Measurements from ENCODE around the gene CHRM5. TPM values are rescaled to one million over a fixed set of nuclear protein-coding genes. Genes with fewer than 3 reads are reported as not detected.

Gene CHRM5
- total RNA-seq, 2 experiments from 2014 or later, result not detected

DNA sequence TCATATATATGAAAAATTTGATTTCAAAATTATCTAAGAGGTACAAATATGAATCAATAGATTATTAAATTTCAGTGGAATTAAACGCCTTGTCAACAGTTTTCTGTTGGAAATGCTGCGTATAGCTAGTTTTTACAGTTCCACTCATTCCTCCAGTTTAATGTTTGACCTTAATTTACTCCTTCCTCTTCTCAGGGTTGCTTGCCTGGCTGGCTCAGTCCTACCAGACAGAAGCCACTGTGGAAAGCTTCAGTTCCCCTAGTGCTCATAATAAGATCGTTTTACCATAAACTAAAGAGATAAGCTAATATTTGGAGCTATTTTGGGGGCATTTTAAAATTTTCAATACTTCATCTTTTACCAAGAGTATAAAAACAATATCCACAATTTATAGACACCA, 110.6 kb downstream of the CHRM5 start:
- intact Hi-C loops (cut with micrococcal nuclease), result no loop called here
- no peaks in the 10 kb centered on the region for H3K27me3 Mint-ChIP-seq (ENCODE audit: low read depth)
- no peaks in the 10 kb centered on the region for H3K9me3 Mint-ChIP-seq
- no peak overlapping the region for H3K27ac Mint-ChIP-seq
- CTCF ChIA-PET, result interaction anchor here (0.7 to 0.9 kb wide), 2 partner anchors 16 to 27 kb away, joined by 3 read pairs; no protein-coding TSS in a partner anchor
- no peak for DNase-seq
- no peaks in the 10 kb centered on the region for H3K4me1 Mint-ChIP-seq (ENCODE audit: low read depth)
- H3K4me3 Mint-ChIP-seq, result no peak overlapping the region
- peaks cover 4% of the 10 kb centered on the region for H3K36me3 Mint-ChIP-seq (ENCODE audit: low read depth)

DNA sequence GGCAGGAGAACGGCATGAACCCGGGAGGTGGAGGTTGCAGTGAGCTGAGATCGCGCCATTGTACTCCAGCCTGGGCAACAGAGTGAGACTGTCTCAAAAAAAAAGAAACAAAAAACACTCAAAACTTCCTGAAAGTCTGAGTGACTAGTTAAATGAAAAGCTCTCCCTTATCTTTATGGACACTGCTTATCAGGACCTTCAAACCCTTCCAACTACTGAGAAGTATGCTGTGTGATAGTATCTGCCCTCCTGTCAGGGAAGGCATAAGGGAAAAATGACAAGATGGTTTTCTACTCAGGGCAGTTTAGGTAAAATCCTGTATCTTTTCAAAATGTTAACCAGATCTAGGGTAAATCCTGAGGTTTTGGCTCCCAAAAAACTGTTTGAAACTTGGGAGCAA, 111.6 kb downstream of the CHRM5 start:
- Mint-ChIP-seq H3K27me3 (ENCODE audit: low read depth) (no peaks in the 10 kb centered on the region), H3K27ac (no peak overlapping the region), H3K4me1 (ENCODE audit: low read depth) (no peaks in the 10 kb centered on the region), H3K4me3 (no peak overlapping the region), H3K9me3 (no peaks in the 10 kb centered on the region), H3K36me3 (ENCODE audit: low read depth) (peaks cover 4% of the 10 kb centered on the region)
- DNase-seq, result no peak
- intact Hi-C loops (cut with micrococcal nuclease), result no loop called here
- CTCF ChIA-PET, result no interaction called here

DNA sequence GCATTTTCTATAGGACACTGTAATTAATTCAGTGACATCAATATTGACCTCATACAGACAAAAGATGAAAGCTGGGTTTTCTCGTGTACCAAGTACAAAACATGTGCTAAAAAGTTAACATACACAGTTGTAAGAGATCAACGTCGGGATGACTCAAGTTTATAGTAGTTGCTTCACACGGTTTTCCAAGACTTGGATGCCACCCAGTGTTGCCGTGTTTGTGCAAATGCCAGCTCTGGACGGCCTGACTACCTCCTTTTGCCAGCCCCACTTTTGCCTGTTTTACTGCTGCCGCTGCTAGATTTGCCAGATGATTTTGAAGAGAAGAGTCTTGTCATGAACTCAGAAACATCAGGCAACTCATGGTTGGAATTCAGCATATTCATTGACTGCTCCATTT, 115.8 kb downstream of the CHRM5 start:
- H3K27ac Mint-ChIP-seq, result no peak overlapping the region
- no peaks in the 10 kb centered on the region for H3K27me3 Mint-ChIP-seq (ENCODE audit: low read depth)
- H3K4me1 Mint-ChIP-seq (ENCODE audit: low read depth), result no peaks in the 10 kb centered on the region
- CTCF ChIA-PET, result no interaction called here
- peaks cover 14% of the 10 kb centered on the region for H3K36me3 Mint-ChIP-seq (ENCODE audit: low read depth)
- intact Hi-C loops (cut with micrococcal nuclease), result no loop called here
- H3K4me3 Mint-ChIP-seq, result no peak overlapping the region
- H3K9me3 Mint-ChIP-seq, result no peaks in the 10 kb centered on the region
- DNase-seq, result no peak

DNA sequence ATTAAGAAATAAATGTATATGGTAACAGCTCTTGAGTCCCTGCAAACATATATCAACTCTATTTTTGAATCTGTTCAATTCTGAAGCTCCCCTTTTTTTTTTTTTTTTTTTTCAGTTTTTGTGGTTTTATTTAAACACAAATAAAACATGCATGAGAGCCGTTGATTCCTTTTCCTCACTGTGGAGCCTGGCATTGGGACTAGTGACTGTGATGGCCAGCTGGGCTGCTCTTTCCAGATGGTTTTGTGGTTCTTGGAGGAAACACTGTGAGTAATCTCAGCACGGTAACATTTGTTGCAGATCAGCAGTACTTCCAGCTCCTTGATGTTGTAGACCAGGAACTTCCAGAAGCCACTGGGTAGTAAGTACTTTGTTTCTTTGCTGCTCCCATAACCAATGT, 117.4 kb downstream of the CHRM5 start:
- CTCF ChIA-PET, result interaction anchor here (0.5 to 0.6 kb wide), 4 partner anchors 11 to 501 kb away, joined by 3 to 4 read pairs (median 4); no protein-coding TSS in a partner anchor
- no peak for DNase-seq
- H3K9me3 Mint-ChIP-seq, result no peaks in the 10 kb centered on the region
- no peak overlapping the region for H3K27ac Mint-ChIP-seq
- H3K36me3 Mint-ChIP-seq (ENCODE audit: low read depth), result peaks cover 14% of the 10 kb centered on the region
- no peak overlapping the region for H3K4me3 Mint-ChIP-seq
- intact Hi-C loops (cut with micrococcal nuclease), result no loop called here
- H3K27me3 Mint-ChIP-seq (ENCODE audit: low read depth), result no peaks in the 10 kb centered on the region
- no peaks in the 10 kb centered on the region for H3K4me1 Mint-ChIP-seq (ENCODE audit: low read depth)

DNA sequence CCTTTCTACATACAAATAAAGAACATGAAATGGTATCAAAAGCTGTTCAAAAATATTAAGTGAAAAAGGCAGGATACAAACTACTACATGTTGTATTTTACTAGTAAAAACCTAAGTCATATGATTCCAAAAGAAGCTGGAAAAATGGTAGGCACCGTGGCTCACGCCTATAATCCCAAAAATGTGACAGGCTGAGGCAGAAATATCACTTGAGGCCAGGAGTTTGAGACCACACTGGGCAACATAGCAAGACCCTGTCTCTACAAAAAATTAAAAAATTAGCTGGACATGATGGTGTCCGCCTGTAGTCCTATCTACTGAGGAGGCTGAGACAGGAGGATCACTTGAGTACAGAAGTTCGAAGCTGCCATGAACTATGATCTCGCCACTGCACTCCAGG, 131.6 kb downstream of the CHRM5 start:
- peak overlapping the region; percentile 38 for H3K4me3 Mint-ChIP-seq
- peaks cover 15% of the 10 kb centered on the region for H3K9me3 Mint-ChIP-seq
- CTCF ChIA-PET, result interaction anchor here (0.9 to 1.0 kb wide), 2 partner anchors 10 to 126 kb away, joined by 3 to 6 read pairs; no protein-coding TSS in a partner anchor
- H3K27ac Mint-ChIP-seq, result no peak overlapping the region
- peaks cover 28% of the 10 kb centered on the region for H3K4me1 Mint-ChIP-seq (ENCODE audit: low read depth)
- intact Hi-C loops (cut with micrococcal nuclease), result loop anchor here (5.0 to 10.0 kb wide), 3 partner anchors 867 to 1485 kb away; partner anchors contain the start of genes AQR, ARHGAP11A and DPH6
- no peaks in the 10 kb centered on the region for H3K27me3 Mint-ChIP-seq (ENCODE audit: low read depth)
- H3K36me3 Mint-ChIP-seq (ENCODE audit: low read depth), result peaks cover 29% of the 10 kb centered on the region
- no peak for DNase-seq

DNA sequence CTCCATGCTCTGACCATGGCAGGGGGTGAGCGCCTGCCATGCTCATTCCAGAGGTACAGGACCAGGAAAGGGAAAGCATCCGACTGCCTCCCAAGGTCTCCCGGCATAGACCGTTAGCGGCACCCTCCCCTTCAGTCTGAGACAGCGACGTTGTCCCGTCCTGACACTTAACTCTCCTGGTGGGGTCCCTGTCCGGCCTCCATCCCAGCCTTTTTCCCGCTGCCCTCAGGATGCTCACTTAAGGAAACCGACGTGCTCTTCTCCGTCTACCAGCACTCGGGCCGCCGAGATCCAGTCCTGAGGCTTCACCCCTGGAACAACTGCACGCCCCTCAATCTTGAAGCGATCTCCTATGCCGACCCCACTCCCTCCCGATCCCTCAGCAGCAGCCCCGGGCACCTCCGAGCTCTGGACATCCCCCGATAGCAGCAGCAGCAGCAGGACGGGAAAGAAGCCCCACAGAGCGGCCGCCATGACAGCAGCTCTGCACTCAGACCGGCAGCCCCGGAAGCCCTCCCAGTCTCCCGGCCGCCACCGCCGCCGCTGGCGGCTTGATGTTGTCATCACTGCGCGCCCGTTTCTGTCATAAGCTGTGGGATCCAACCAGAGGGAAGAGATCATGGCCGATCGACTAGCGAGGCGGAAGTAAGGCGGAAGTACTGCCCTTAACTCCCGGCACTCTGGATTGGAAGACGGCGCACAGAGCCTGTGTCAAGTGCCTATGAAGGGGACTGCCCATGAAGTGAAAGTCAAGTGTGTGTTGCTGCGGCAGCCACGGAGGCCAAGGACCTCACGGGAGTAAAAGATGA, 133.3 kb downstream of the CHRM5 start, which contains the start of the genes EMC7 and PGBD4:
Gene EMC7, minus strand, starts transcription at position 497 of the 809 bp plus-strand sequence. Its CDS starts 23 bp downstream, at position 474.
Gene PGBD4, plus strand, starts transcription at position 718 of the 809 bp plus-strand sequence. CDS start 449 bp downstream, outside the sequence.
- CTCF ChIA-PET, result interaction anchor here (0.6 to 1.8 kb wide), 5 partner anchors 9 to 664 kb away, joined by 3 to 4 read pairs (median 3); partner anchors contain the start of gene KATNBL1
- peak; percentile 100 for DNase-seq
- Mint-ChIP-seq H3K27me3 (ENCODE audit: low read depth) (no peaks in the 10 kb centered on the region), H3K4me3 (peak within 1 kb of the TSS; percentile 99), H3K9me3 (peaks cover 19% of the 10 kb centered on the region), H3K4me1 (ENCODE audit: low read depth) (peaks cover 28% of the 10 kb centered on the region), H3K27ac (peak within 1 kb of the TSS; percentile 96), H3K36me3 (ENCODE audit: low read depth) (peaks cover 35% of the 10 kb centered on the region)
- intact Hi-C loops (cut with micrococcal nuclease), result loop anchor here (1.0 to 10.0 kb wide), 11 partner anchors 62 to 1487 kb away; partner anchors contain the start of genes AQR, ARHGAP11A, AVEN and DPH6

DNA sequence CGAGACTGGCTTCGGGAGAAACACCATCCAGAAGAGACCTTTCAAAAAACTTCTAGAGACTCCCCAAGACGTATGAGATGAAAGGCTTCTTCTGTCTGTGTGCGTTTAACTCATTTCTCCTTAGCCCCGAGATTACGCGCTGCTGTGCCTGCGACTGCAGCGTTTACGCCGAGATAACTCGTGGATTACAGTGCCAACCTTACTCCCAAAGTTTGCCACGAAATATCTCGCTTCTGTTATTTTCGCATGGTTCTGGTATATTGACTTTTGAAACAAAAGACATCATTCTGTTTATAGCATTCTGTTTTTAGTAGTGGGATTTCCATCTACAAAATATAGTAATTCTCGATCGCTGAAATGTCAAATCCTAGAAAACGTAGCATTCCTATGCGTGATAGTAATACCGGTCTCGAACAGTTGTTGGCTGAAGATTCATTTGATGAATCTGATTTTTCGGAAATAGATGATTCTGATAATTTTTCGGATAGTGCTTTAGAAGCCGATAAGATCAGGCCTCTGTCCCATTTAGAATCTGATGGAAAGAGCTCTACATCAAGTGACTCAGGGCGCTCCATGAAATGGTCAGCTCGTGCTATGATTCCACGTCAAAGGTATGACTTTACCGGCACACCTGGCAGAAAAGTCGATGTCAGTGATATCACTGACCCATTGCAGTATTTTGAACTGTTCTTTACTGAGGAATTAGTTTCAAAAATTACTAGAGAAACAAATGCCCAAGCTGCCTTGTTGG, 134.1 kb downstream of the CHRM5 start:
- intact Hi-C loops (cut with micrococcal nuclease), result loop anchor here (1.0 to 10.0 kb wide), 7 partner anchors 107 to 1488 kb away; partner anchors contain the start of genes AQR, ARHGAP11A, DPH6 and LPCAT4
- Mint-ChIP-seq H3K36me3 (ENCODE audit: low read depth) (peaks cover 35% of the 10 kb centered on the region), H3K27ac (peak overlapping the region; percentile 96), H3K4me1 (ENCODE audit: low read depth) (peaks cover 27% of the 10 kb centered on the region), H3K9me3 (peaks cover 19% of the 10 kb centered on the region), H3K4me3 (peak overlapping the region; percentile 99), H3K27me3 (ENCODE audit: low read depth) (no peaks in the 10 kb centered on the region)
- no peak for DNase-seq
- CTCF ChIA-PET, result interaction anchor here (0.6 to 1.8 kb wide), 7 partner anchors 8 to 664 kb away, joined by 3 to 12 read pairs (median 3); partner anchors contain the start of gene KATNBL1

DNA sequence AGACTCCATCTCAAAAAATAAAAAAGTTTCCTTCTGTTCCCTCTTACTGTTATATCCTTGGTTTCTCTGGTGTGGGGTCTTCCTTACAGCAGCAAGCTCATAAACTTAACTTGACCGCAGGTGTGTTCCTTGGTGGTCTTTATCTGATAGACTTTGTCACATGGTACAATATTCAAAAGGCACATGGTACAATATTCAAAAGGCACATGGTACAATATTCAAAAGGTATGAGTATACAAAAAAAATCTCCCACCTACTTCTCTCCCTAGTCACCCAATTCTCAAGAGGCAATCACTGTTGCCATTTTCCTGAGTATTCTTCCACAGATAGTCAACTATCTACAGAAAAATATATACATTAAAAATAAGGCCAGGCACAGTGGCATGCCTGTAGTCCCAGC, 138.1 kb downstream of the CHRM5 start:
- H3K27me3 Mint-ChIP-seq (ENCODE audit: low read depth), result no peaks in the 10 kb centered on the region
- H3K4me1 Mint-ChIP-seq (ENCODE audit: low read depth), result peaks cover 11% of the 10 kb centered on the region
- intact Hi-C loops (cut with micrococcal nuclease), result loop anchor here (10.0 kb wide), 1 partner anchor 1492 kb away; the partner anchor contains the start of gene ARHGAP11A
- H3K4me3 Mint-ChIP-seq, result no peak overlapping the region
- H3K36me3 Mint-ChIP-seq (ENCODE audit: low read depth), result peaks cover 33% of the 10 kb centered on the region
- CTCF ChIA-PET, result interaction anchor here (0.7 to 7.9 kb wide), 3 partner anchors 27 to 261 kb away, joined by 3 to 68 read pairs (median 3); partner anchors contain the start of gene KATNBL1
- peaks cover 19% of the 10 kb centered on the region for H3K9me3 Mint-ChIP-seq
- no peak for DNase-seq
- no peak overlapping the region for H3K27ac Mint-ChIP-seq

DNA sequence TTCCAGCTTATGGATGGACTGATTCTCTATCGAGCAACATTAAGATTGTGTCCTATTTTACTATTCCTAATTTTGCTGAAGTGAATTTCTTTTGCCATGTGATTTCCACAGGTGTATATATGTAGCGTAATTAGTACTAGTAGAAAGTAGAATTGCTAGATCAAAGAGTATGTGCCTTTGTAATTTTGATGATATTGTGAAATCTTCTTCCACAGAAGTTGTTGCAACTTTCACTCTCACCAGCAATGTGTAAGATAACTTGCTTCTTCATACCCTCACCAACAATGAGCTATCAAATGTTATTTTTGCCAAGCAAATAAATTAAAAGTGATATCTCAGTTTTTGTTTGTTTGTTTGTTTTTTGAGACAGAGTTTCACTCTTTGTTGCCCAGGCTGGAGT, 139.0 kb downstream of the CHRM5 start:
- no peak for DNase-seq
- peaks cover 8% of the 10 kb centered on the region for H3K4me1 Mint-ChIP-seq (ENCODE audit: low read depth)
- H3K27me3 Mint-ChIP-seq (ENCODE audit: low read depth), result no peaks in the 10 kb centered on the region
- H3K27ac Mint-ChIP-seq, result no peak overlapping the region
- no peak overlapping the region for H3K4me3 Mint-ChIP-seq
- H3K9me3 Mint-ChIP-seq, result peaks cover 19% of the 10 kb centered on the region
- CTCF ChIA-PET, result interaction anchor here (0.6 to 7.9 kb wide), 7 partner anchors 9 to 480 kb away, joined by 3 to 68 read pairs (median 3); partner anchors contain the start of gene KATNBL1
- intact Hi-C loops (cut with micrococcal nuclease), result loop anchor here (10.0 kb wide), 1 partner anchor 1493 kb away; the partner anchor contains the start of gene ARHGAP11A
- peaks cover 28% of the 10 kb centered on the region for H3K36me3 Mint-ChIP-seq (ENCODE audit: low read depth)

DNA sequence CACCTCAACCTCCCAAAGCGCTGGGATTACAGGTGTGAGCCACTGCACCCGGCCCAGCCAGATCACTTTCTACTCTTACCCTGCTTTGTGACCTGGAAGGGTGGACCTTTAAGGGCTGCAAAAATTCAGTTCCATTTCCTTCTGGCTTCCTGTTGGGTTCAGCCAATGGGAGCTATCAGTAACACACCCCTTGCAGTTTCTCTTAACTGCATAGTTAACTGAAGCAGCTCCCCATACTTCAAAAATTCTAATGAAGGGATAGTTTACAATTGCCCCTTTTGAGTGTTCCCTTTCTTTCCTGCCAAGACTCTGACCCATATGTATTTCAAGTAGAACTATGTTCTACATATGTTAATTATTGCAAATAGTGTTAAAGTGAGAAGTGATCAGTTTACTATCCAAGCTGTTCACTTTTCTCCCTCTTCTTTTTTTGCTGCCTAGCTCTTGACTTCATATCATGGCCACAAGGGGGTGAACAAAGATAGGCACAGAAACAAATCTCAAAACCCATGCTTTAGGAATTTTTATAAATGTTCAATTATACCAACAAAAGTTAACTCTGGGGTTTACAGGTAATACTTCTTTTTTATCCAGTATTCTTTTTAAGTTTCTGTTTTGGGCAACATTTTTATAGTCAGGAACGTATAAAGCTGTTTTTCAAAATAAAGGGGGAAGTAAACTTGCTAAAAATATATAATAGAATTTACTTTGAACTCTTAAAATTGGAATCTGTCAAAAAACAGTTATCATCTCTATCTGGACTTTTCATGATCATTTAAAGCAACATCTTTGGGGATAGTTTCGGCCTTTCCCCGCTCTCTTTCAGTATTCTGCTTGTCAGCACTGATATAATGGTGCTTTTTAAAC, 141.7 kb downstream of the CHRM5 start:
- no peaks in the 10 kb centered on the region for H3K4me1 Mint-ChIP-seq (ENCODE audit: low read depth)
- intact Hi-C loops (cut with micrococcal nuclease), result loop anchor here (1.0 to 10.0 kb wide), 4 partner anchors 99 to 1495 kb away; partner anchors contain the start of genes ARHGAP11A and LPCAT4
- CTCF ChIA-PET, result interaction anchor here (0.6 to 7.9 kb wide), 16 partner anchors 8 to 697 kb away, joined by 3 to 68 read pairs (median 4); partner anchors contain the start of genes EMC7, GOLGA8B, KATNBL1 and PGBD4
- H3K27ac Mint-ChIP-seq, result no peak overlapping the region
- H3K4me3 Mint-ChIP-seq, result no peak overlapping the region
- peaks cover 3% of the 10 kb centered on the region for H3K9me3 Mint-ChIP-seq
- peaks cover 7% of the 10 kb centered on the region for H3K36me3 Mint-ChIP-seq (ENCODE audit: low read depth)
- peak; percentile 12 for DNase-seq
- no peaks in the 10 kb centered on the region for H3K27me3 Mint-ChIP-seq (ENCODE audit: low read depth)

DNA sequence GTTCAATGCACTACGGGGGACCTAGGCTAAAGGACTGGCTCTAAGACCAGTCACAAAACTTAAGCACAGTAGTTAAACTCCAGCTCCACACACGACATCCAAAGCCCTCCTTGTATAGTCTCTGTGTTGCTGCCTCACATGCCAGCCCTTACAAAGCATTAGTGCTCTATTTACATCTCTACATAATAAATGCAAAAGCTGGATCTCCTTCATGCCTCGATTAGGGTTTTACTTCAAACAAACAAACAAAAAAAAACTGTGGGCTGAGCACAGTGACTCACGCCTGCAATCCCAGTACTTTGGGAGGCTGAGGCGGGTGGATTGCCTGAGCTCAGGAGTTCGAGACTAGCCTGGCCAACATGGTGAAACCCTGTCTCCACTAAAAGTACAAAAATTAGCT, 143.2 kb downstream of the CHRM5 start:
- H3K4me1 Mint-ChIP-seq (ENCODE audit: low read depth), result no peaks in the 10 kb centered on the region
- H3K9me3 Mint-ChIP-seq, result no peaks in the 10 kb centered on the region
- CTCF ChIA-PET, result interaction anchor here (0.6 to 7.9 kb wide), 4 partner anchors 12 to 476 kb away, joined by 4 to 68 read pairs (median 5); partner anchors contain the start of gene KATNBL1
- peaks cover under 1% of the 10 kb centered on the region for H3K36me3 Mint-ChIP-seq (ENCODE audit: low read depth)
- intact Hi-C loops (cut with micrococcal nuclease), result no loop called here
- no peak overlapping the region for H3K27ac Mint-ChIP-seq
- H3K4me3 Mint-ChIP-seq, result no peak overlapping the region
- H3K27me3 Mint-ChIP-seq (ENCODE audit: low read depth), result no peaks in the 10 kb centered on the region
- no peak for DNase-seq
